ENCODE measurements around the gene PDYN. TPM values are rescaled to one million over a fixed set of nuclear protein-coding genes. Genes with fewer than 3 reads are reported as not detected.

Gene PDYN
- total and polyA plus RNA-seq, 10 of the 15 experiments (the other 5 are each of a cell fraction or from before 2014, with no cell fraction given): not detected

- no peak for TF ChIP-seq FOXM1 (IDR thresholded peaks at IDR 0.05; ENCODE audit: low read depth, low read length)
Observed at GRCh38 chr20:1993986-1994385, at the start of gene PDYN (continued).

GRCh38 chr20:2042400-2042799 is 48.5 kb upstream of the PDYN start:
- Histone ChIP-seq H3K36me3 (ENCODE audit: control insufficient read depth in 2 of 2, insufficient read depth in 2 of 2, low read length in 1 of 2) (no peaks in the 10 kb centered on the region), H3K9ac (ENCODE audit: control insufficient read depth, insufficient read depth, low read length) (no peak overlapping the region), H3K4me1 (ENCODE audit: control insufficient read depth, insufficient read depth, low read length) (no peaks in the 10 kb centered on the region), H3K4me2 (ENCODE audit: control insufficient read depth, insufficient read depth) (no peak overlapping the region), H3K4me3 (no peak overlapping the region), H3K9me3 (replicated peaks; ENCODE audit: control insufficient read depth, insufficient read depth, low read length) (no peaks in the 10 kb centered on the region), H2AFZ (ENCODE audit: control insufficient read depth, low read depth, low read length) (no peak overlapping the region), H3K27ac (ENCODE audit: control insufficient read depth, insufficient read depth) (no peak overlapping the region), H3K27me3 (replicated peaks in 1 of 2; ENCODE audit: control insufficient read depth in 2 of 2, insufficient read depth in 2 of 2, low read length in 1 of 2) (peaks cover 2 to 7% of the 10 kb centered on the region in 2 experiments; a peak in 2 of 4 replicates), H4K20me1 (ENCODE audit: control insufficient read depth, insufficient read depth) (no peaks in the 10 kb centered on the region), H3K79me2 (ENCODE audit: control insufficient read depth, insufficient read depth, low read length) (no peaks in the 10 kb centered on the region)
- ATAC-seq (no peak), FAIRE-seq (no peak), DNase-seq (ENCODE audit: low read depth, low spot score) (no peak)
- ChIA-PET SMC1A (ENCODE audit: uncharacterized antibody, unreplicated experiment) (no interaction called here), POLR2A (no interaction called here), CTCF (no interaction called here), RAD21 (ENCODE audit: unreplicated experiment) (no interaction called here)
- intact Hi-C loops (cut with micrococcal nuclease; ENCODE audit: unreplicated experiment): no loop called here
- in situ Hi-C loops (cut with MboI): no loop called here
- no TSS peak for BruUV-seq (replicated peaks)
- WGBS (ENCODE audit: insufficient coverage, insufficient replicate concordance, low lambda C conversion rate, missing lambda C conversion rate): 15% methylated on average over 6 of the region's 6 CpGs
- TF ChIP-seq ETV6 (conservative IDR thresholded peaks at IDR 0.05 in 1 of 2, IDR thresholded peaks at IDR 0.05 in 1 of 2; ENCODE audit: borderline replicate concordance in 1 of 2, low read depth in 1 of 2) (no peak), ZZZ3 (IDR thresholded peaks at IDR 0.05; ENCODE audit: control insufficient read depth, insufficient read length, low read depth) (no peak), STAT1 (conservative IDR thresholded peaks at IDR 0.05) (no peak), FOXK2 (IDR thresholded peaks at IDR 0.05) (no peak), EED (IDR thresholded peaks at IDR 0.05; ENCODE audit: low read depth) (no peak), REST (IDR thresholded peaks at IDR 0.05; ENCODE audit: low read depth, low read length) (no peak), HSF1 (IDR thresholded peaks at IDR 0.05; ENCODE audit: low read depth, low read length) (no peak), NFXL1 (IDR thresholded peaks at IDR 0.05; ENCODE audit: borderline replicate concordance) (no peak), GABPA (IDR thresholded peaks at IDR 0.05; ENCODE audit: low read depth) (no peak), ZBTB33 (IDR thresholded peaks at IDR 0.05) (no peak), PAX8 (IDR thresholded peaks at IDR 0.05) (no peak)

Measured in GM12878 (cell line).